H1 (cell line): ENCODE results near the gene KLHL14. TPM values are rescaled to one million over a fixed set of nuclear protein-coding genes. Genes with fewer than 3 reads are reported as not detected.

Source experiments
- CHD2 ChIP-seq: IDR thresholded peaks from 2 replicates; pipeline ENCODE4 v1.6.1; 2012; ENCODE audit warnings: low read length, improper control_type of control experiment
- CREB1 ChIP-seq: IDR thresholded peaks from 2 replicates; pipeline ENCODE4 v1.6.1; 2012; ENCODE audit warnings: inconsistent platforms
- EGR1 ChIP-seq: IDR thresholded peaks from 2 replicates; pipeline ENCODE4 v1.6.1; 2011; ENCODE audit warnings: low read depth, low read length, borderline replicate concordance
- MAFK ChIP-seq: IDR thresholded peaks from 2 replicates; pipeline ENCODE4 v1.6.1; 2012; ENCODE audit warnings: low read depth, mild to moderate bottlenecking, improper control_type of control experiment, low read length
- POLR2AphosphoS5 ChIP-seq: IDR thresholded peaks from 2 replicates; pipeline ENCODE4 v1.6.1; 2011; ENCODE audit warnings: low read depth, low read length
- RNF2 ChIP-seq: fragments of 200-900, 300-1000 bp; sonication (generic); IDR thresholded peaks from 2 replicates; pipeline ENCODE4 v1.7.1; 2016; ENCODE audit warnings: borderline replicate concordance, low read depth, mild to moderate bottlenecking, antibody characterized with exemption, low read length; ENCODE audit not compliant: poor library complexity, severe bottlenecking; ENCODE audit errors: missing control alignments
- SAP30 ChIP-seq: fragments of 300-600 bp; sonication (generic); IDR thresholded peaks from 2 replicates; pipeline ENCODE4 v1.7.1; 2012; ENCODE audit warnings: low read length, moderate library complexity, mild to moderate bottlenecking, inconsistent platforms; ENCODE audit not compliant: insufficient read depth, insufficient replicate concordance
- SP2 ChIP-seq: IDR thresholded peaks from 2 replicates; pipeline ENCODE4 v1.6.1; 2012; ENCODE audit warnings: mild to moderate bottlenecking, low read length, inconsistent platforms
- SUZ12 ChIP-seq: fragments of 200-600 bp; sonication (generic); IDR thresholded peaks from 2 replicates; pipeline ENCODE4 v1.6.1; 2012; ENCODE audit warnings: mild to moderate bottlenecking, inconsistent platforms, low read length, moderate library complexity, mixed read lengths
- TAF1 ChIP-seq: IDR thresholded peaks from 2 replicates; pipeline ENCODE4 v1.6.1; 2011; ENCODE audit warnings: mild to moderate bottlenecking, low read depth, low read length
- USF2 ChIP-seq: IDR thresholded peaks from 2 replicates; pipeline ENCODE4 v1.6.1; 2011; ENCODE audit warnings: low read length, improper control_type of control experiment
- ZNF274 ChIP-seq: IDR thresholded peaks from 2 replicates; pipeline ENCODE4 v1.7.0; 2012; ENCODE audit warnings: low read length, borderline replicate concordance; ENCODE audit errors: extremely low read depth
- polyA plus RNA-seq, 7 experiments: library from polyadenylated mRNA; depleted of rRNA in 3 of 7; stranded (reverse) in 5 of 7; unstranded in 2 of 7; fragments of >200 nt in 5 of 7; fragments of 200-250 nt in 2 of 7; gene quantifications; 1 replicate in 5 of 7; 2 replicates in 1 of 7; 4 replicates in 1 of 7; pipeline versions ENCODE4 v1.2.1 to v1.2.3, GENCODE V29; 2011 to 2013; ENCODE audit warnings: missing spikeins in 2 of 7, mixed read lengths in 2 of 7
- total RNA-seq: library from RNA; stranded (reverse); fragmentation: NEBNext Ultra II Directional; extraction: Animal tissue kit (Norgen Biotek cat#: 25700); gene quantifications from 2 replicates; pipeline ENCODE4 v1.2.1, GENCODE V29; 2021

Gene KLHL14
- total and polyA plus RNA-seq, 2 of the 8 experiments (the other 6 are each of a cell fraction or from before 2014, with no cell fraction given) = 1.1 to 1.2 TPM

GRCh38 chr18:32771169-32771751, 1.6 kb downstream of the KLHL14 start (continued):
- TF ChIP-seq ZNF274 (no peak), RNF2 (no peak), CHD2 (no peak), POLR2AphosphoS5 (no peak), MAFK (no peak), USF2 (no peak), EGR1 (no peak), SAP30 (peak; percentile 11), SP2 (no peak), CREB1 (no peak), TAF1 (no peak), SUZ12 (peak; percentile 51)
